Smooth muscle cell (in vitro differentiated cells): ENCODE data around the gene SNCG. TPM values are rescaled to one million over a fixed set of nuclear protein-coding genes. Genes with fewer than 3 reads are reported as not detected.

Experiments
- DNase-seq: peaks from one replicate; lab custom pipeline; 2025; ENCODE audit not compliant: unreplicated experiment; lab: John Stamatoyannopoulos, UW
- H2AFZ ChIP-seq: fragments of 200-600 bp; sonication (generic); 2 replicates; pipeline ENCODE4 v1.6.0; 2016; ENCODE audit warnings: antibody characterized with exemption, low read depth, mild to moderate bottlenecking
- H3F3A ChIP-seq: fragments of 200-600 bp; sonication (generic); 2 replicates; pipeline ENCODE4 v1.6.0; 2017; ENCODE audit warnings: antibody characterized with exemption, low read depth
- H3K27ac ChIP-seq: fragments of 200-600 bp; sonication (generic); 2 replicates; pipeline ENCODE4 v1.5.1; 2016; ENCODE audit warnings: low read depth, mild to moderate bottlenecking
- H3K27me3 ChIP-seq: fragments of 200-600 bp; sonication (generic); 2 replicates; pipeline ENCODE4 v1.6.1; 2016; ENCODE audit warnings: low read depth, mild to moderate bottlenecking
- H3K36me3 ChIP-seq: fragments of 200-600 bp; sonication (generic); 2 replicates; pipeline ENCODE4 v1.5.1; 2016; ENCODE audit warnings: low read depth
- H3K4me1 ChIP-seq: fragments of 200-600 bp; sonication (generic); 2 replicates; pipeline ENCODE4 v1.5.1; 2016; ENCODE audit warnings: low read depth
- H3K4me2 ChIP-seq: fragments of 200-600 bp; sonication (generic); 2 replicates; pipeline ENCODE4 v1.6.0; 2016; ENCODE audit warnings: mild to moderate bottlenecking
- H3K4me3 ChIP-seq: fragments of 200-600 bp; sonication (generic); 2 replicates; pipeline ENCODE4 v1.5.1; 2016; ENCODE audit warnings: mild to moderate bottlenecking
- H3K79me2 ChIP-seq: fragments of 200-600 bp; sonication (generic); 2 replicates; pipeline ENCODE4 v1.6.0; 2016; ENCODE audit warnings: low read depth, mild to moderate bottlenecking
- H3K9ac ChIP-seq: fragments of 200-600 bp; sonication (generic); 2 replicates; pipeline ENCODE4 v1.6.0; 2016; ENCODE audit warnings: low read depth
- H3K9me3 ChIP-seq: fragments of 200-600 bp; sonication (generic); replicated peaks from 2 replicates; pipeline ENCODE4 v1.5.1; 2016; ENCODE audit warnings: low read depth
- H4K20me1 ChIP-seq: fragments of 200-600 bp; sonication (generic); 2 replicates; pipeline ENCODE4 v1.6.0; 2016; ENCODE audit warnings: low read depth
- CTCF ChIP-seq: fragments of 200-600 bp; sonication (generic); IDR thresholded peaks from 2 replicates; pipeline ENCODE4 v1.5.1; 2017; ENCODE audit warnings: borderline replicate concordance, mild to moderate bottlenecking, antibody characterized with exemption; ENCODE audit not compliant: insufficient read depth, poor library complexity, severe bottlenecking
- WGBS: methylation state at CpG from one replicate; pipeline ENCODE4 v1.1.7; 2016; ENCODE audit warnings: low lambda C conversion rate; 5-methylcytosine and 5-hydroxymethylcytosine counted together
- polyA plus RNA-seq: library from polyadenylated mRNA; unstranded; fragments of >200 nt; fragmentation: Nextera tagmentation; extraction: Ambion mirVana; gene quantifications from 2 replicates; pipeline ENCODE4 v1.2.1, GENCODE V29; 2016
- total RNA-seq: library from RNA; depleted of rRNA; stranded (reverse); fragments of >200 nt; gene quantifications from 2 replicates; pipeline ENCODE4 v1.2.3, GENCODE V29; 2014

The SNCG gene
- total and polyA plus RNA-seq, 2 experiments from 2014 or later, result 2.3 to 6.7 TPM

GRCh38 chr10:86922553-86922961 is 35.8 kb upstream of the SNCG start:
- Histone ChIP-seq H3K27ac (no peak overlapping the region), H3K4me2 (no peak overlapping the region), H3K4me1 (no peaks in the 10 kb centered on the region), H2AFZ (no peak overlapping the region), H3K4me3 (no peak overlapping the region), H3K36me3 (peaks cover 10% of the 10 kb centered on the region), H4K20me1 (no peaks in the 10 kb centered on the region), H3F3A (peaks cover 6% of the 10 kb centered on the region), H3K9me3 (no peaks in the 10 kb centered on the region), H3K27me3 (no peaks in the 10 kb centered on the region), H3K79me2 (no peaks in the 10 kb centered on the region), H3K9ac (no peak overlapping the region)
- 98% methylated on average over 9 of the region's 9 CpGs for WGBS
- DNase-seq, result no peak
- TF ChIP-seq CTCF, result no peak

GRCh38 chr10:86929468-86930380 is 28.7 kb upstream of the SNCG start:
- Histone ChIP-seq H2AFZ (no peak overlapping the region), H3K27ac (no peak overlapping the region), H3K4me2 (no peak overlapping the region), H3K4me3 (no peak overlapping the region), H3F3A (no peaks in the 10 kb centered on the region), H4K20me1 (no peaks in the 10 kb centered on the region), H3K4me1 (no peaks in the 10 kb centered on the region), H3K36me3 (no peaks in the 10 kb centered on the region), H3K9ac (no peak overlapping the region), H3K9me3 (no peaks in the 10 kb centered on the region), H3K27me3 (no peaks in the 10 kb centered on the region), H3K79me2 (no peaks in the 10 kb centered on the region)
- no peak for DNase-seq
- no peak for TF ChIP-seq CTCF
- WGBS, result 90% methylated on average over 15 of the region's 15 CpGs

GRCh38 chr10:86931872-86932271 is 26.5 kb upstream of the SNCG start:
- WGBS, result 88% methylated on average over 1 of the region's 1 CpG
- H3K4me3 ChIP-seq, result no peak overlapping the region
- no peak overlapping the region for H2AFZ ChIP-seq
- no peaks in the 10 kb centered on the region for H3K27me3 ChIP-seq
- no peaks in the 10 kb centered on the region for H3K79me2 ChIP-seq
- no peak for DNase-seq
- peaks cover 6% of the 10 kb centered on the region for H3F3A ChIP-seq
- no peaks in the 10 kb centered on the region for H4K20me1 ChIP-seq
- H3K9ac ChIP-seq, result no peak overlapping the region
- H3K4me1 ChIP-seq, result no peaks in the 10 kb centered on the region
- H3K36me3 ChIP-seq, result no peaks in the 10 kb centered on the region
- H3K4me2 ChIP-seq, result no peak overlapping the region
- H3K9me3 ChIP-seq, result no peaks in the 10 kb centered on the region
- TF ChIP-seq CTCF, result no peak
- no peak overlapping the region for H3K27ac ChIP-seq
